Endothelial cell (in vitro differentiated cells): ENCODE data around the gene FXYD2. TPM values are rescaled to one million over a fixed set of nuclear protein-coding genes. Genes with fewer than 3 reads are reported as not detected.

ENCODE experiments used
- DNase-seq: peaks from one replicate; pipeline ENCODE4 v3.0.0; 2021; ENCODE audit warnings: low spot score
- H3K27ac Mint-ChIP-seq: one replicate; pipeline ENCODE4 v1.8.0; 2021; ENCODE audit warnings: mixed read lengths, inconsistent platforms; ENCODE audit not compliant: unreplicated experiment
- H3K27me3 Mint-ChIP-seq: one replicate; pipeline ENCODE4 v1.8.0; 2021; ENCODE audit warnings: mild to moderate bottlenecking, moderate library complexity, mixed read lengths, inconsistent platforms; ENCODE audit not compliant: unreplicated experiment
- H3K36me3 Mint-ChIP-seq: one replicate; pipeline ENCODE4 v1.8.0; 2021; ENCODE audit warnings: mild to moderate bottlenecking, low read depth, mixed read lengths, inconsistent platforms; ENCODE audit not compliant: unreplicated experiment
- H3K4me1 Mint-ChIP-seq: one replicate; pipeline ENCODE4 v1.8.0; 2021; ENCODE audit warnings: mild to moderate bottlenecking, mixed read lengths, inconsistent platforms; ENCODE audit not compliant: unreplicated experiment
- H3K4me3 Mint-ChIP-seq: one replicate; pipeline ENCODE4 v1.8.0; 2021; ENCODE audit warnings: mild to moderate bottlenecking, mixed read lengths, inconsistent platforms; ENCODE audit not compliant: unreplicated experiment
- H3K9me3 Mint-ChIP-seq: one replicate; pipeline ENCODE4 v1.8.0; 2021; ENCODE audit warnings: mixed read lengths, inconsistent platforms; ENCODE audit not compliant: unreplicated experiment
- CTCF ChIP-seq: fragments of 200-600 bp; sonication (generic); IDR thresholded peaks from one replicate; pipeline ENCODE4 v1.5.0; 2021; ENCODE audit warnings: antibody characterized with exemption; ENCODE audit not compliant: unreplicated experiment
- total RNA-seq: library from RNA; stranded (reverse); fragmentation: NEBNext Ultra II Directional; extraction: Animal tissue kit (Norgen Biotek cat#: 25700); gene quantifications from one replicate; pipeline ENCODE4 v1.2.1, GENCODE V29; 2021; ENCODE audit not compliant: unreplicated experiment

The FXYD2 gene
- total RNA-seq, 1 donor from 2014 or later = not detected

GRCh38 chr11:117827521-117828511 is 3.3 kb upstream of the FXYD2 start:
- no peak for TF ChIP-seq CTCF
- Mint-ChIP-seq H3K36me3 (no peaks in the 10 kb centered on the region), H3K9me3 (no peaks in the 10 kb centered on the region), H3K27ac (no peak overlapping the region), H3K27me3 (peaks cover 14% of the 10 kb centered on the region), H3K4me1 (peaks cover 23% of the 10 kb centered on the region), H3K4me3 (no peak overlapping the region)
- no peak for DNase-seq

GRCh38 chr11:117826832-117827231 is 2.3 kb upstream of the FXYD2 start:
- peaks cover 14% of the 10 kb centered on the region for H3K27me3 Mint-ChIP-seq
- no peak overlapping the region for H3K27ac Mint-ChIP-seq
- TF ChIP-seq CTCF = no peak
- no peak overlapping the region for H3K4me3 Mint-ChIP-seq
- H3K9me3 Mint-ChIP-seq = no peaks in the 10 kb centered on the region
- H3K4me1 Mint-ChIP-seq = peaks cover 23% of the 10 kb centered on the region
- no peak for DNase-seq
- no peaks in the 10 kb centered on the region for H3K36me3 Mint-ChIP-seq

- Mint-ChIP-seq H3K4me3 (no peak overlapping the region), H3K27ac (no peak overlapping the region), H3K36me3 (no peaks in the 10 kb centered on the region), H3K4me1 (peaks cover 20% of the 10 kb centered on the region), H3K27me3 (peaks cover 12% of the 10 kb centered on the region), H3K9me3 (no peaks in the 10 kb centered on the region)
- no peak for TF ChIP-seq CTCF
- no peak for DNase-seq
These were observed 1.6 kb upstream of the FXYD2 start for GRCh38 chr11:117826190-117826570.

- no peaks in the 10 kb centered on the region for H3K9me3 Mint-ChIP-seq
- no peak for DNase-seq
- peaks cover 12% of the 10 kb centered on the region for H3K27me3 Mint-ChIP-seq
- H3K36me3 Mint-ChIP-seq = no peaks in the 10 kb centered on the region
- no peak for TF ChIP-seq CTCF
- H3K4me1 Mint-ChIP-seq = peaks cover 16% of the 10 kb centered on the region
- no peak overlapping the region for H3K4me3 Mint-ChIP-seq
- H3K27ac Mint-ChIP-seq = no peak overlapping the region
These were observed 1.1 kb upstream of the FXYD2 start for GRCh38 chr11:117825538-117826189.
